ENCODE results near the gene TWIST2. TPM values are rescaled to one million over a fixed set of nuclear protein-coding genes. Genes with fewer than 3 reads are reported as not detected.

Gene TWIST2
- total and polyA plus RNA-seq, 2 donors from 2014 or later, result 0.56 to 1.4 TPM

GRCh38 chr2:238938401-238939055 lies 90.6 kb downstream of the TWIST2 start:
- DNase-seq (peak in 4 of 5 donors; percentile 39 to 93 (median 72)), FAIRE-seq (no peak)
- H3K4me1 ChIP-seq (ENCODE audit: control insufficient read depth in 2 of 3, insufficient read depth in 2 of 3, low read depth in 1 of 3, low read length in 3 of 3), result peaks cover 0 to 2% (median 0%) of the 10 kb centered on the region in 3 donors
- H3K27me3 ChIP-seq (ENCODE audit: control insufficient read depth, insufficient read depth, low read length), result no peaks in the 10 kb centered on the region
- intact Hi-C loops (cut with DNase I), result no loop called here
- H3K9me3 ChIP-seq (ENCODE audit: control insufficient read depth in 2 of 3, insufficient read depth in 1 of 3, low read length in 3 of 3), result peaks cover 0 to 5% (median 0%) of the 10 kb centered on the region in 3 donors
- no peak overlapping the region for H3K4me3 ChIP-seq (ENCODE audit: low read length in 3 of 3)
- no peaks in the 10 kb centered on the region for H3K36me3 ChIP-seq (ENCODE audit: control insufficient read depth in 2 of 3, insufficient read depth in 3 of 3, low read length in 3 of 3)
- no peak overlapping the region for H3K9ac ChIP-seq (ENCODE audit: low read length in 3 of 3)
- H3K27ac ChIP-seq (ENCODE audit: low read depth in 2 of 2, low read length in 2 of 2), result peak overlapping the region in 1 of 2 donors; percentile 37
- no peak for TF ChIP-seq CTCF (IDR thresholded peaks at IDR 0.05; ENCODE audit: borderline replicate concordance, extremely low read depth, insufficient read depth)

- Histone ChIP-seq H3K4me1 (ENCODE audit: control insufficient read depth in 2 of 3, insufficient read depth in 2 of 3, low read depth in 1 of 3, low read length in 3 of 3) (peaks cover 0 to 2% (median 0%) of the 10 kb centered on the region in 3 donors), H3K36me3 (ENCODE audit: control insufficient read depth in 2 of 3, insufficient read depth in 3 of 3, low read length in 3 of 3) (no peaks in the 10 kb centered on the region), H3K27ac (ENCODE audit: low read depth in 2 of 2, low read length in 2 of 2) (peak overlapping the region in 1 of 2 donors; percentile 14), H3K9ac (ENCODE audit: low read length in 3 of 3) (no peak overlapping the region), H3K27me3 (ENCODE audit: control insufficient read depth, insufficient read depth, low read length) (no peaks in the 10 kb centered on the region), H3K9me3 (ENCODE audit: control insufficient read depth in 2 of 3, insufficient read depth in 1 of 3, low read length in 3 of 3) (peaks cover 0 to under 1% (median 0%) of the 10 kb centered on the region in 3 donors), H3K4me3 (ENCODE audit: low read length in 3 of 3) (no peak overlapping the region)
- no peak for DNase-seq
- intact Hi-C loops (cut with DNase I), result no loop called here
- no peak for FAIRE-seq
- no peak for TF ChIP-seq CTCF (IDR thresholded peaks at IDR 0.05; ENCODE audit: borderline replicate concordance, extremely low read depth, insufficient read depth)
These were observed 91.2 kb downstream of the TWIST2 start for GRCh38 chr2:238939074-238939473.

- peak overlapping the region in 1 of 2 donors; percentile 14 for H3K27ac ChIP-seq (ENCODE audit: low read depth in 2 of 2, low read length in 2 of 2)
- FAIRE-seq (no peak), DNase-seq (no peak)
- no peaks in the 10 kb centered on the region for H3K9me3 ChIP-seq (ENCODE audit: control insufficient read depth in 2 of 3, insufficient read depth in 1 of 3, low read length in 3 of 3)
- H3K4me1 ChIP-seq (ENCODE audit: control insufficient read depth in 2 of 3, insufficient read depth in 2 of 3, low read depth in 1 of 3, low read length in 3 of 3), result peaks cover 0 to 2% (median 0%) of the 10 kb centered on the region in 3 donors
- no peak for TF ChIP-seq CTCF (IDR thresholded peaks at IDR 0.05; ENCODE audit: borderline replicate concordance, extremely low read depth, insufficient read depth)
- no peak overlapping the region for H3K9ac ChIP-seq (ENCODE audit: low read length in 3 of 3)
- no peaks in the 10 kb centered on the region for H3K36me3 ChIP-seq (ENCODE audit: control insufficient read depth in 2 of 3, insufficient read depth in 3 of 3, low read length in 3 of 3)
- intact Hi-C loops (cut with DNase I), result no loop called here
- no peak overlapping the region for H3K4me3 ChIP-seq (ENCODE audit: low read length in 3 of 3)
- H3K27me3 ChIP-seq (ENCODE audit: control insufficient read depth, insufficient read depth, low read length), result no peaks in the 10 kb centered on the region
These were observed 91.9 kb downstream of the TWIST2 start for GRCh38 chr2:238939521-238940403.
